CMK (cell line): ENCODE results near the gene ANKLE2.
"Not testable (repeated sequence)": the region's sequence is repeated elsewhere in the genome, so short reads cannot be mapped to it uniquely, and the experiment has no call there.

Source experiments
- DNase-seq: peaks from one replicate; pipeline ENCODE4 v3.0.0-alpha.2; 2010; ENCODE audit warnings: low read depth

ANKLE2 gene

DNA sequence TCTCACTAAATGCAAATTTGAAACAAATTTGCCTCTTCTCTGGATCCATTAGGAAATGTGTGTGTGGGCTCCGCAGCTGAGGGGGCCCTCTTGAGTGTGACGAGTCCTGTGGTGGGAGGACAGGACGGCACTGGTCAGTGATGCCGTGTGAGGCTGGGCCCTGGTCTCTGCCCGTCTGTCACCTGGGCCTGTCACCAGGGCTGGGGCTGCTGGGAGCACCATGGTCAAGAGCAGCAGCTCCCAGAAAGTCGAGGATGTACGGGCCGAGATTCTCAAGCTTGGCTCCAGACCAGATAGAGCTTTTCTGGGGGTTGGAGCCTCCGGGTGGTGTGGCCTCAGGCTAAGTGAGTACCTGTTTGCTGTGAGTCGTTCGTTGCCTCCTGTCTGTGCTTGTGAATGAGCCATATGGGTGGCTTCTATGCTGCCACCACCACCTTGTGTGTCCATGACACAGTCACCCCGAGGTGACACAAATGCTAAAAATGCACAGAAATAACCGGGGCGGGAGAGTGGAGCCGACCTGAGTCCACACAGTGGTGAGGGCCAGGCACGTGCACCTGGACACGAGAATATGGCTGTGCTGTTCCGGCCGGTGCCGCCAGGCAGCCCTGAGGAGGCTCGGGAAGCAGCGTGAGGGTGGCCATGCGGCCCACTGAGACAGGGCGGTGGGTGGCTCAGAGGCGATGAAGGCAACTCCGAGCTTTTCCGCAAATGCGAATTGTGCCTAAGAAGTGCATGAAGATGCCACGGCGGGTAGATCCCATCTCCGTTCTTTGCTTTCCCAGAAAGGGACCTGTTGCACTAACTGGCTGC, 42.3 kb downstream of the ANKLE2 start:
- no peak for DNase-seq

DNA sequence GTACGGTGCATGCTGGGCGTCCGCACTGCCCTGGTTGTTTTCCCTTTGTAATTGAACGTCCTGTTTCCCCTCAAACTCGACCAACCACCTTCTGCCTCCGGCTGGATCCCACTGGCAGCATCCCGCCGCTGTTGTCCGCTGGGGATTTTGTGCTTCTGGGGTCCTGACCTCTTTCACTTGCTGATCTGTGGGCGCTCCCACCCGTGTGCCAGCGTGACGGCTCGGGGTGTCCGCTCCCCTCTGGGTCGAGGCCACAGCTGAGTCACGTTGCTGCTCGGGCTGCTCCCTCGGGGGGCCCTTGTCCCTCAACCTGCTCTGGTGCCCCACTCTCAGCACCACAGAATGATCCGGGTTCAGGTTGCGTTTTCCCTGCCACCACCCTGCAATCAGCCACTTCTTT, 43.0 kb downstream of the ANKLE2 start:
- no peak for DNase-seq

DNA sequence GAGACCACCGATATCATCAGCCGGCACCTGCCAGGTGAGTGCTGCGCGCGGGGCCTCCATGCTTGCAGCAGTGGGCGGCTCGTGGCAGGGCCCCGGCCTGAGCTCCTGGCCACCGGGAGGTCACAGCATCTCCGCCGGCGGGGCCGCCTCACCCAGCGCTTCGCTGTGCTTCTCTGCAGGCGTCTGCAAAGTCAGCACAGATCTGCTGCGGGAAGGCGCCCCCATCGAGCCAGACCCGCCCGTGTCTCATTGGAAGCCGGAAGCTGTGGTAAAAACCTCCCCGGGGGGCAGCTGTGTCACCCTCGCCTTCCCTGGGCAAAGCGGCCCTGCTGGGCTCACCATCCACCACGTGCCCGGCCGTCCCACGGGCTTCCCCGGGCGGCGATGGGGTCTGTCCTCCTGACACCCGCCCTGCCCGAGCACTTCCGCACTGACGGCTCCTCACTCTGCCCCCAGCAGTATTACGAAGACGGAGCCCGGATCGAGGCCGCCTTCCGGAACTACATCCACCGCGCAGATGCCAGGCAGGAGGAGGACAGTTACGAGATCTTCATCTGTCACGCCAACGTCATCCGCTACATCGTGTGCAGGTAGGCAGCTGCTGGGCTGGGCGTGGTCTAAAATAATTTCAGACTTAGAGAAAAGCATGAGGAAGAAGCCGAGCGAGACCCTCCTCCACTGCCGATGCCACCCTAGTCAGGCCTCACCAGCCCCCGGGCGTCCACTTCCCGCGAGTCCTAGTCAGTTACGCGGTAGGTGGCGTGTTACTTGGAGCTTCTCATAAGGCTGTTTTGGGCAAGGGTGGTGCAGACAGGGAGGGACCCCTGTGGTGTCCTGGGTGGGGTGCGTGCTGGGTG, 43.9 kb downstream of the ANKLE2 start:
- no peak for DNase-seq

DNA sequence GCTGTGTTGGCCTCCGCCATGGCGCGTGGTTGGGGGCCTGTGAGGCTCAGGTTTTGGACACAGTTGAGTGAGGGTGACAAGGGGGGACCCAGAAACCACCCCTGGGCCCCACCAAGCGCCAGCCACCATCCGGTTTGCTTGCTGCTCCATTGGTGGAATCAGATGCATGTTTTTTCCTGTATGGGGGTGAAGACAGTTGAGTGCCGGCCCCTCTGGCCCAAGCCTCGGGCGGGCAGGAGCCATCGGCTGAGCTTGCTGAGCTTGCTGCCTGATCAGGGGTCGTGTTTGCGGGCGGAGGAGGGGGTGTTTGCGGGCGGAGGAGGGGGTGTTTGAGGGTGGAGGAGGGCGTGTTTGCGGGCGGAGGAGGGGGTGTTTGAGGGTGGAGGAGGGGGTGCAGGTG, 44.6 kb downstream of the ANKLE2 start:
- no peak for DNase-seq

DNA sequence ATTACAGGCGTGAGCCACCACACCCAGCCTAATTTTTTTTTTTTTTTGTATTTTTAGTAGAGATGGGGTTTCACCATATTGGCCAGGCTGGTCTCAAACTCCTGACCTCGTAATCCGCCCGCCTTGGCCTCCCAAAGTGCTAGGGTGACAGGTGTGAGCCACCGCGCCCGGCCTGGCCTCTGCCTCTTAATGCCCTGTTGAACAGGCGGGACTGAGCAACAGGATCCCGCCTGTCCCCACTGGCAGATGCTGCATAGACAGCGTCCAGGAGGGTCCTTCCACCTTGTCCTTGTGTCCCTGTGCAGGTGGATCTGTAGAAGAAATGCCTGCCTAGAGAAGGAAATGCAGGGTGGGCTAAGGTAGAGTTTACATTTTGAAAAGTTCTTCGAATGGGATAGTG, 45.3 kb downstream of the ANKLE2 start:
- no peak for DNase-seq

DNA sequence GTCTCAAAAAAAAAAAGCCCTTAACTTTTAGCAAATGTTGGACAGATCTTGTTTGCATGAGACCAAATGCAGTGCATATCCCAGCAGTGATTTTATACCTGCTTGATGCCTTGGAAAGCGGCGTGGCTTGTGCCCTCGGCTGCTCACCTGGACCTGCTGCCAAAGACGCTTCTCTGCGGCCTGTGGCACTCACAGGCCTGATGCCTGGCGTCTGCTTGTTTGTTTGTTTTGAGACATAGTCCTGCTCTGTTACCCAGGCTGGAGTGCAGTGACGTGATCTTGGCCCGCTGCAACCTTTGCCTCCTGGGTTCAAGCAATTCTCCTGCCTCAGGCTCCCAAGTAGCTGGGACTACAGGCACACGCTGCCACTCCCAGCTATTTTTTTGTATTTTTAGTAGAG, 45.8 kb downstream of the ANKLE2 start:
- DNase-seq, result no peak

DNA sequence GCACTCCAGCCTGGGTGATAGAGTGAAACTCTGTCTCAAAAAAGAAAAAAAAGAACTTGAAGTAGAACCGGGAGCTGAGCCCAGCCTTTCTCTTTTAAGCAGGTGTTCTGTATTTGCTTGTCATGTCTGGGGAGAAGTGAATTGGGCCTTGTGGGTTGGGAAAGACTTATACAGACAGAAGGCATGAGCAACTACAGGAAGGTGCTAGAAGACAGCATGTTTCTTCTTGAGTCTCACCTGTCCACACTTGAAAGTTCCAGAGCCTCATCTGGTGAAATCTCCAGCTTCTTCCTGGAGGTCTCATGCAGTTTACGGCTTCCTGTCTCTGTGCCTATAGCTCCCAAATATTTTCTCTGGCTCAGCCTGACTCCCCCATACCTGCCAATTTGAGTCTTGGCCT, 48.5 kb downstream of the ANKLE2 start:
- no peak for DNase-seq

DNA sequence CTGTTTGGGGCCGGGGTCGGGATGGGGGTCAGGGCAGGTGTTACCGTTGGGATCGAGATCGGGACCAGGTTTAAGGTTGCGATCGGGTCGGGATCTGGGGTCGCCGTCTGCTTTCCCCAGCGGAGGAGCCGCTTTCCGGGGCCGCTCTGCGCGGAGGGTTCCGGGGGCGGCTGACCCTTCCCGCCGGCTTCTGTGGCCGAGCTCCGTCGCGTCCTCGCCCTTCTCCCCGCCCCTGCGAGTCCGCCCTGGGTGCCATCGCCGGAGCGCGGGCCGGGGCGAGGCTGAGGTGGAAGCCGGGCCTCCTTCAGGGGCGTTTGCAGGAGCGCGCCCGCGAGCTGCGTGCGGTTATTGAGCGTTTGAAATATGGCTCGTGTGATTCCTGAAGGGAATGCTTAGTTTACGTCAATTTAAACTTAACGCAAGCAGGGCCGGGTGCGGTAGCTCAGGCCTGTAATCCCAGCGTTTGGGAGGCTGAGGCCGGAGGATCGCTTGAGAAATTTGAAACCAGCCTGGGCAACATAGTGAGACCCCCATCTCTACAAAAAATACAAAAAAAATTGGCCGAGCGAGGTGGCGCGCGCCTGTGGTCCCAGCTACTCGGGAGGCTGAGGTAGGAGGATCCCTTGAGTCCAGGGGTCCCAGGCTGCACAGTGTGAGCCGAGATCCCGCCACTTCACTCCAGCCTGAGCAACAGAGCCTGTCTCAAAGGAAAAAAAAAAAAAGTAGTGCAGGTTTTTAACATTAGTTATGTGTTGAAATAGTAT, 50.4 kb downstream of the ANKLE2 start:
- no peak for DNase-seq

DNA sequence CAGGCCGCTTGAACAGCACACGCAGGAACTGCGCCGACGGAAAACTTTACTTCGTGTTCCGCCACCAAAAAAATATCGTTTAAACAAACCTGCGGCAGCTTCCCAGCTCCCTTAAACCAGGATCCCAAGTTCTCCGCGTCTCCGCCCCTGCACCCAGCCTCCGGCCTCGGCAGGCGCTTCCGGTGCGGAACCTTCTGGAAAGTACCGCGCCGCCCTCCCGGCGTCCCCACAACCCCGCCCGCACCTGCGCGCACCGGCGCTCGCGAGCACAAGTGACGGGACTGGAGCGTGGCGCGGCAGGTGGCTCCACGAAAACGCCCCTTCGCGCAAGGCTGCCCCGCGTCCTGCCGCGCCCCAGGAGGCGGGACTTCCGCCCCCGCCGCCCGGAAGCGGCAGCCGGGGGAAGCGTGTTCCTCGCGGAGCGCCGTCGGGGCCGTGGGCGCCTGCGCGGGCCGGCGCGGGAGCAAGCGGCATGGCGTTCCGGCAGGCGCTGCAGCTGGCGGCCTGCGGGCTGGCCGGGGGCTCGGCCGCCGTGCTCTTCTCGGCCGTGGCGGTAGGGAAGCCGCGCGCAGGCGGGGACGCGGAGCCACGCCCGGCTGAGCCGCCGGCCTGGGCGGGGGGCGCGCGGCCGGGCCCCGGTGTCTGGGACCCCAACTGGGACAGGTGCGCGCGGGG, 51.1 kb downstream of the ANKLE2 start, which contains the start of gene PGAM5:
PGAM5 (plus strand) TSS at position 438 of the 675 bp plus-strand sequence; CDS start at position 473, 35 bp downstream.
- DNase-seq, result peak; percentile 84

DNA sequence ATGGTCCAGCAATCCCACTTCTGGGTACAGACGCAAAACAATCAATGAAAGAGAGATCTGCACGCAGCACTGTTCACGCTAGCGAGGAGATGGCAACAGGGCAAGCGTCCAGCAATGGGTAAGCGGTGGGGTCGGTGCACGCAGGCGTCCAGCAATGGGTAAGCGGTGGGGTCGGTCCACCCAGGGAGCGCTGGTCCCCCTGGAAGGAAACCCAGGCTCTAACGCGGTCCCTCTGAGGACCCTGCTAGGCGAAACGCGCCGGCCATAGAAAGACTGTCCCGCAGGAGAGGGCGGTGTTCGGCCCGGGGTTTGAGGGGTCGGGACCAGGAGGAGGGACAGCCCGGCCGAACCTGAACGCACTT, 51.6 kb downstream of the ANKLE2 start:
- no peak for DNase-seq

DNA sequence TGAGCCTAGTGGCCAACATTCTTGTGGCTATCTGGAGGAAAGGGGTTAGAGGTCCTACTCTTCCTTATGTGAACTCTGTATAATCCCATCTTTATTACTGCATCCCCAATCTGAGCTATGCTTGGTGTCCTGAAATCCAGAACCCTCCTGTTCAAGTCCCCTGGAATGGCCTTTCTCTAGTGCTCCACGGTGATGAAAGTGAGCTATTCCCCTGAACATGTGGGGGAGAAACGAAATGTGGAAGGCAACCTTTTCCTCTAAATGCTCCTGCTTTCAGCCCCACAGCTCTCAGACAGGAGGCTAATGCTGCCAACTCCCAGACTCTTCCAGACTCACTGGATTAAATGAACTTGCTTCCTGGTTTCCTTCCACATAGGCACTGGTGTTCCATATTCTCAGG, 53.5 kb downstream of the ANKLE2 start:
- no peak for DNase-seq

DNA sequence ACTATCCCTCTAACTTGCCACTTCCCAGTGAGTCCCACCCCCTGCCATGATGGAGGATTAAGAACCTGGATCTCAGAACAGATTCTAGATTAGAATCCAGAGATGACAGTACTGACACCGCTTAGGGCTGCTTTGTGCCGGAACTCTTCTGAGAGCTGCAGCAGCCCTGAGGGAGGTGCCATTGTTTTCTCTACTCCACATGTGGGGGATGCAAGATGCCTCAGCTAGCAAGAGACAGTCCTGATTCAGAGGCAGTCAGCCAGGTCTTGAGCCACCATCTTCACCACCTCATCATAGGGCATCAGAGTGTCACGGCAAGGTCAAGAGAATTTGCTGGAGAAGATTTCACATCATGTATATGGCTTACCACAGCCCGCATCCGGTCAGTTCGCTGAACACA, 54.4 kb downstream of the ANKLE2 start:
- no peak for DNase-seq

DNA sequence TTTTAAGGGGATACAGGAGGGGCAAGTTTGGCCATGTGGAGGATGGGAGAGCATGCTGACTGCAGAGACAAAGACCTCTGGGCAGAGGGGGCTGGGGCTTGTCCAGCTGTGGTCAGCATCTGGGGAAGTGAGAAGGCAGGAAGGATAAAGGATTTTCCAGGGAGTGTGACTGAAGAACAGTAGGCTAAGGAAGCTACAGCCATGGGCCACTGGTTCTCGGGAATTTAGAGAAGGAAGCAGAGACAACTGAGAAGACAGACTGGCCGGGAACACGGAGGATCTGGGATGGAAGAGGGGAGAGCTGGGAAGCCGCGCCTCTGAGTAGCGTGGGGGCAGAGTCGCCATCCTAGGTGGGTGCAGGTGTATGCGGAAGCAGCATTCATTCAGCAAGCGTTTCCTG, 58.0 kb downstream of the ANKLE2 start:
- no peak for DNase-seq

DNA sequence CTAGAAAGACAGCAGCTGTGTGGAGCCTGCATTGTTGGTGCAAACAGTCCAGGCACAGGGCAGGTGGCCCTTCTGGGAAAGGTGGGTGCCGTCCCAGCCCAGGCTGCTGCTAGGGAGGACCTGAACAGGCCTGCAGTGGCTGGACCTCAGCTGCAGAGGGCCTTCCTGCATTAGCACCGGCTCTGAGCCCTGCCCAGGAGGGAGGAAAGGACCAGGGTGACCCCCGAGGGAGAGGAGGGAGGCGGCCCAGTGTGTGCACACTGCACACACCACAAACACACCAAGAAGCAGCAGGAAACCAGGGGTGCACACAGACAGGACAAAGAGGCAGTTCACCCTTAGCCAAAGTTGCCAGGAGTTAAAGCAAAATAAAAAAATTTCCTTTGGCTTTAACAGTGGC, 59.0 kb downstream of the ANKLE2 start:
- no peak for DNase-seq

DNA sequence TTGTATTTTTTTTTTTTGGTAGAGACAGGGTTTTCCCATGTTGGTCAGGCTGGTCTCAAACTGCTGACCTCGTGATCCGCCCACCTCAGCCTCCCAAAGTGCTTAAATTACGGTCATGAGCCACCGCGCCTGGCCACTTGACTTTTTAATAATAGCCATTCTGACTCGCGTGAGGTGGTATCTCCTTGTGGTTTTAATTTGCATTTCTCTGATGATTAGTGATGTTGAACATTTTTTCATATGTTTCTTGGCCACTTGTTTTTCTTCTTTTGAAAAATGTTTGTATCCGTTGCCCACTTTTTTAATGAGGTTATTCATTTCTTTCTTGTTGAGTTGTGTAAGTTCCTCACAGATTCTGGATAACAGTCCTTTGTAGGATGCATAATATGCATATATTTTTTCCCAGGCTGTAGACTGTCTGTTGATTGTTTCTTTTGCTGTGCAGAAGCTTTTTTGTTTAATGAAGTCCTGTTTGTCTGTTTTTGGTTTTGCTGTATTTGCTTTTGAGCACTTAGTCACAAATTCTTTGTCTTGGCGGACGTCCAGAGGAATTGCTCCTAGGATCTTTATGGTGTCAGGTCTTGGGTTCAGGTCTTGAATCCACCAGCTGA, 61.3 kb downstream of the ANKLE2 start:
- no peak for DNase-seq

DNA sequence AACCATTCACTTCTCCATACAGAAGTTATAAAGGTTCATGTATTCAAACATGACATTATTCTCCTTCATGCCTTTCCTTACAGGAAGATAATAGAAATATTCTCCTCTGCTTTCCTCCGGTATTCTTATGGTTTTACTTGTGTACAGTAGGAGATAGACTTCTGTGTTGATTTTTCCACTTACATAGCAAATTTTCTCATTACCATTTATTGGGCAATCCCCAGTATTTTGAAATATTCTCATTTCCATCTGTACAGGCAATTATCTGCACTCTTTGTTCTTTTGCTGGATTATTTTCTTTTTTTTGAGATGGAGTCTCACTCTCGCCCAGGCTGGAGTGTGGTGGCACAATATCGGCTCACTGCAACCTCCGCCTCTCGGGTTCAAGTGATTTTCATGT, 63.3 kb downstream of the ANKLE2 start:
- DNase-seq, result no peak

DNA sequence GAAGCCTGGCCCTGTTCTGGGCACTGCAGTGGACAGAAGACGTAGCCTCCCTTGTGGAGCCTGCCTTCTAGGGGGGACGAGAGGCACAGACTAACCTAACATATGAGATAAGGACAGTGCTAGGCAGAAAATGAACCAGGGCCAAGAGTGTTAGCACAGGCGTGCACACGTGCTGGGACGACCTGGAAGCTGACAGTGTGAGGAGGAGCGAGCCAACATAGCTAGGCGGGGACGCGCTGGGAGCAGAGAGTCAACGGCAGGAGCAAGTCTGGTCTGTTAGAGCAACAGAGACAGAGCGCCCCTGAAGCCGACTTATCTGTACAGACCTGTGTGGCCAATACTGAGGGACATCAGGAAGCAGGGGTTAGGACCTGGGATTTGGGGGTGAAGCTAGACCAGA, 66.2 kb downstream of the ANKLE2 start:
- no peak for DNase-seq

DNA sequence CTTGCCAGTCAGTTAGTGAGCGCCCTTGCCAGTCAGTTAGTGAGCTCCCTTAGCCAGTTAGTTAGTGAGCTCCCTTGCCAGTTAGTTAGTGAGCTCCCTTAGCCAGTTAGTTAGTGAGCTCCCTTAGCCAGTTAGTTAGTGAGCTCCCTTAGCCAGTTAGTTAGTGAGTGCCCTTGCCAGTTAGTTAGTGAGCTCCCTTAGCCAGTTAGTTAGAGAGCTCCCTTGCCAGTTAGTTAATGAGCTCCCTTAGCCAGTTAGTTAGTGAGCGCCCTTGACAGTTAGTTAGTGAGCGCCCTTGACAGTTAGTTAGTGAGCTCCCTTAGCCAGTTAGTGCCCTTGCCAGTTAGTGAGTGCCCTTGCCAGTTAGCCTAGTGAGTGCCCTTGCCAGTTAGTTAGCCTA, 66.7 kb downstream of the ANKLE2 start:
- not testable (repeated sequence) for DNase-seq

DNA sequence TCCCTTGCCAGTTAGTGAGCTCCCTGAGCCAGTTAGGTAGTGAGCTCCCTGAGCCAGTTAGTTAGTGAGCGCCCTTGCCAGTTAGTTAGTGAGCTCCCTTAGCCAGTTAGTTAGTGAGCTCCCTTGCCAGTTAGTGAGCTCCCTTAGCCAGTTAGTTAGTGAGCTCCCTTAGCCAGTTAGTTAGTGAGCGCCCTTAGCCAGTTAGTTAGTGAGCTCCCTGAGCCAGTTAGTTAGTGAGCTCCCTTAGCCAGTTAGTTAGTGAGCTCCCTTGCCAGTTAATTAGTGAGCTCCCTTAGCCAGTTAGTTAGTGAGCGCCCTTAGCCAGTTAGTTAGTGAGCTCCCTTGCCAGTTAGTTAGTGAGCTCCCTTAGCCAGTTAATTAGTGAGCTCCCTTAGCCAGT, 69.6 kb downstream of the ANKLE2 start:
- DNase-seq, result not testable (repeated sequence)

DNA sequence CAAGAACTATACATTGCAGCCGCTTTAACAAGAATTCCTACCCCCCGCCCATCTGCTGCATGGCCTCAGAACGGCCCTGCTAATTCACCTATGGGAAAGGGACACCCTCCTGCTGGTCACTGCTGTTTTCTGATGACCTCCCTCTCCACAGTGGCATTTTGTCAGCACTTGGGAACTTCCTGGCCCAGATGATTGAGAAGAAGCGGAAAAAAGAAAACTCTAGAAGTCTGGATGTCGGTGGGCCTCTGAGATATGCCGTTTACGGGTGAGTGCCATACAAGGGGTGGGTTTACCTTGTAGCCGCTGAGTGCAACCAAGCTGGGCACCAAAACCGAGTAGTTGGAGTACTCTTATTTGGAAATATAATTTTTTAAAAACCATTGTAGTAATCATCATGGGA, 71.5 kb downstream of the ANKLE2 start:
- no peak for DNase-seq

DNA sequence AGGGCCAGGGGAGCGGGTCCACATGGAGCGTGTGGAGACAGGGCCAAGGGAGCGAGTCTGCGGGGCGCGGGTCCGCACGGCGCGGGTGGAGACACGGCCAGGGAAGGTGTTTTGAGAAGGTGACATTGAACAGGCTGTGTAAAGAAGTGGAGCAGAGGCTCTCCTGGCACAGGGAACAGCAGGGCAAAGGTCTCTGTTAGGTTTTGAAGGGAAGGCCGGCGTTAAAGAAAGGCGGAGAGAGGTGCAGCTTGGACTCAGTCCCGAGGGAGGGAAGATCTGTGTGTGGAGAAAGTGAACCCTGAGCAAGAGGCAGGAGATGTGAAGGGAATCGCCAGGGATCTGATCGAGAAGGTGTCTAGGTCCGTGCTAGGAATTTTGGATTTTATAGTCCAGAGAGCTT, 72.4 kb downstream of the ANKLE2 start:
- no peak for DNase-seq
